ENCODE measurements around the gene UBE2D3. TPM values are rescaled to one million over a fixed set of nuclear protein-coding genes. Genes with fewer than 3 reads are reported as not detected.

UBE2D3 gene
- polyA plus RNA-seq, 1 experiment, result 534 TPM

DNA sequence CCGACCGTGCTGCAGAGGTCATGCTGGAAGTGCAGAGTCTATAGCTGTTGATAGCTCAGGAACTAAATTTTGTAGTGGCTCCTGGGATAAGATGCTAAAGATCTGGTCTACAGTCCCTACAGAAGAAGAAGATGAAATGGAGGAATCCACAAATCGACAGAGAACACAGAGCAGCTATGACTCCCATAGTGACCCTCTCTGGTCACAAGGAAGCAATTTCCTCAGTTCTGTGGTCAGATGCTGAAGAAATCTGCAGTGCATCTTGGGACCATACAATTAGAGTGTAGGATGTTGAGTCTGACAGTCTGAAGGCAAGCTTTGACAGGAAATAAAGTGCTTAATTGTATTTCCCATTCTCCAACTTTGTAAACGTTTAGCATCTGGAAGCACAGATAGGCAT, 75.4 kb downstream of the UBE2D3 start:
- TF ChIP-seq, protein P1, sequence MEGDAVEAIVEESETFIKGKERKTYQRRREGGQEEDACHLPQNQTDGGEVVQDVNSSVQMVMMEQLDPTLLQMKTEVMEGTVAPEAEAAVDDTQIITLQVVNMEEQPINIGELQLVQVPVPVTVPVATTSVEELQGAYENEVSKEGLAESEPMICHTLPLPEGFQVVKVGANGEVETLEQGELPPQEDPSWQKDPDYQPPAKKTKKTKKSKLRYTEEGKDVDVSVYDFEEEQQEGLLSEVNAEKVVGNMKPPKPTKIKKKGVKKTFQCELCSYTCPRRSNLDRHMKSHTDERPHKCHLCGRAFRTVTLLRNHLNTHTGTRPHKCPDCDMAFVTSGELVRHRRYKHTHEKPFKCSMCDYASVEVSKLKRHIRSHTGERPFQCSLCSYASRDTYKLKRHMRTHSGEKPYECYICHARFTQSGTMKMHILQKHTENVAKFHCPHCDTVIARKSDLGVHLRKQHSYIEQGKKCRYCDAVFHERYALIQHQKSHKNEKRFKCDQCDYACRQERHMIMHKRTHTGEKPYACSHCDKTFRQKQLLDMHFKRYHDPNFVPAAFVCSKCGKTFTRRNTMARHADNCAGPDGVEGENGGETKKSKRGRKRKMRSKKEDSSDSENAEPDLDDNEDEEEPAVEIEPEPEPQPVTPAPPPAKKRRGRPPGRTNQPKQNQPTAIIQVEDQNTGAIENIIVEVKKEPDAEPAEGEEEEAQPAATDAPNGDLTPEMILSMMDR (IDR thresholded peaks at IDR 0.05; ENCODE audit: low read depth, low read length), result no peak
- Histone ChIP-seq H3K27ac (ENCODE audit: low read depth, low read length) (no peak overlapping the region), H3K27me3 (ENCODE audit: control insufficient read depth, insufficient read depth, low read length) (no peaks in the 10 kb centered on the region), H3K9me3 (ENCODE audit: control insufficient read depth, insufficient read depth, low read length) (no peaks in the 10 kb centered on the region), H3K4me3 (ENCODE audit: low read depth, low read length) (no peak overlapping the region)
- ChIA-PET CTCF (no interaction called here), POLR2A (no interaction called here)
- DNase-seq (ENCODE audit: low read depth, low spot score), result no peak

Small RNA genes within 50 kb of the gene (small RNA-seq; reads per million reads assigned to genes)
- gene RNU7-151P (ENCODE audit: insufficient read length, low read depth), result not detected

Other genes with a start within 250 kb of the UBE2D3 start
- 20.9 and 21.9 TPM in 2 replicates for gene MANBA, start 66.6 kb downstream of the UBE2D3 start, polyA plus RNA-seq (2011; rRNA removed)
- 23.2 and 30.6 TPM in 2 replicates for gene CISD2, start 41.4 kb upstream of the UBE2D3 start, polyA plus RNA-seq (2011; rRNA removed)
- 0.32 and 0.35 TPM in 2 replicates for gene SLC9B1, start 192.2 kb upstream of the UBE2D3 start, polyA plus RNA-seq (2011; rRNA removed)
- gene SLC9B2, start 249.2 kb upstream of the UBE2D3 start, polyA plus RNA-seq (2011; rRNA removed), result 7.5 and 10.1 TPM in 2 replicates

All from AG04450 (cell line).